SIG-M5 (cell line): ENCODE results near the gene ENHO.

Experiments used
- DNase-seq: peaks from one replicate; lab custom pipeline; 2025; lab: John Stamatoyannopoulos, UW

Gene ENHO

DNA sequence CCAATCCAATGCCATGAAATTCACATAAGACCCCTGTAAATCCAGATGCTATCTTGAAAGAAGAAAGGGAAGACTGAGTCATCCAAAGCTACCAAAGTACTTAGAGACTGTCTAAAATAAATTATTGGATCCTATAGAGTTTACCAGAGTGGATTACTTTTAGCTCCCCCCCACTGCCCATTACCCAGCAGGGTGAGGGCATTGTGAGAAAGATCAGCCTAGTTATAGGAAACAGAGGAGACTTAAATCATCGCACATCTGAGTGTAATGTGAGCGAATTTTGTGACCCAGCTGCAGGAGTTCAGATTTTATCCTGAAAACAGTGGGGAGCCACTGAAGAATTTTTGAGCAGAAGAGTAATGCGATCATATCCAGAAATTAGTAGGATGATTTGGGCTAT, 1.6 kb upstream of the ENHO start:
- DNase-seq = no peak

DNA sequence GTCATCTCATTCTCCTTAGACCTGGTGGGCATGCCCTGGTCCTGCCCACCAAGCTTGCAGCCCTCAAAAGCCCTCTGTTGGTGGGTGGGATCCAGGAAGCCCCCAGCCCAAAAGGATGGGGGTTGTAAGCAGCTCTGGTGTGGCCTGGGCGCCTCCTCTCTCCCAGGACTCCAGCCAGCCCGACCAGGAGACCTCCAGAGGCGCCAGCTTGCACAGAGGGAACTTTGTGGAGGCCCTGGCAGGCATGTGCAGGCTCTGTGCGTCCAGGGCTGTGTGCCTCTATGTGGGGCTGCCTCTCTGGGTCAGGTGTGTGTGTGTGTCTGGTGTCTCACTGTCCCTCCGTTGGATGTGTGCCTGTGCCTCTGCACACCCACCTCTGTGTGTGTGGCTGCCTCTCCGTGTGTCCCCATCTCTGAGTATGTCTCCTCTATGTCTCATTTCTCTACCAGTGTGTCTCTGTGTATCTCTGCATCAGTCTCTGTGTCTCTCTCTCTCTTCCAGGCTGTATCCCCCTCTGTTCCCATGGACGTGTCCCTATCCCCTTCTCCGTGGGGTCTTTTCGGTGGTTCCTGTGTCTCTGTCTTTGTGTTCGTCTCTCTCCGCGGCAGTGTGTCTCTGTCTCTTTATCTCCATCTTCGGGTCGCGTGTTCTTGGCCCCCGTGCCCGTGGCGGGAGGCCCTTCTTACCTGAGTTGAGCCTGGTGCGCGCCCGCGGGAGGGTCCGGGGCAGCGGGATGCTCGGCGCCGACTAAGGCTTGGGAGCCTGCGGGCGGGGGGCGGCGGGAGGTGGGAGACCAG, 501 bp downstream of the ENHO start:
- no peak for DNase-seq

DNA sequence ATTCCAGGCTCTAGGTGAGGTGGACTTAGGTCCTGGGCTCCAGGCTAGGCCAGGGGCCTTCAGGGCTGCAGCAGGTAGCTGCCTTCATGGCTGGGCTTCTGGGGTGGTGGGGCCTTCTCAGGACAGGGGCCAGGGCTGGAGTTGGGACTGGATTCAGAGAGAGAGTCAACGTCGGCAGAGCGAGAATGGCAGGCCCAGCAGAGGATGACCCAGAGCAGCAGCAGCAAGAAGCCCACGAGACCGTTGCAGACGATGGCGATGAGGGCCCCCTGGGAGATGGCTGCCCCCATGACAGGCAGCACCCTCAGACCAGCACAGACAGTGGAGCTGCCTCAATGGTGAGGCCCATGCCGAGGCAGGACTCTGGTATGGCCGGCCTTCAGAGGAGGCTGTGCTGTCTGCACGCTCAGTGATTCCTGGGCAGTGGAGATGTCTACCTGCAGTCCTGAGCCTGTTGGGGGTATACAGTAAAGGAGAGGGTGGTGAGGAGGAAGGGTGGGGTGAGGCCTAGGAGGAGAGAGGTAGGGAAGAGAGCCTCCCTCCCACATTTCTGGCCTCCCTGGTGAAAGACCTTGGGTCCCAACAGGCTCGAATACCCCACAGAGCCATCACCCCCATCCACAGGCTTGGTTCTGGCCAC, 1.3 kb downstream of the ENHO start:
- no peak for DNase-seq

GRCh38 chr9:34520505-34521385, 2.0 kb downstream of the ENHO start:
- no peak for DNase-seq

GRCh38 chr9:34520096-34520495, 2.7 kb downstream of the ENHO start:
- DNase-seq = no peak

GRCh38 chr9:34519321-34520020, 3.3 kb downstream of the ENHO start:
- no peak for DNase-seq

DNA sequence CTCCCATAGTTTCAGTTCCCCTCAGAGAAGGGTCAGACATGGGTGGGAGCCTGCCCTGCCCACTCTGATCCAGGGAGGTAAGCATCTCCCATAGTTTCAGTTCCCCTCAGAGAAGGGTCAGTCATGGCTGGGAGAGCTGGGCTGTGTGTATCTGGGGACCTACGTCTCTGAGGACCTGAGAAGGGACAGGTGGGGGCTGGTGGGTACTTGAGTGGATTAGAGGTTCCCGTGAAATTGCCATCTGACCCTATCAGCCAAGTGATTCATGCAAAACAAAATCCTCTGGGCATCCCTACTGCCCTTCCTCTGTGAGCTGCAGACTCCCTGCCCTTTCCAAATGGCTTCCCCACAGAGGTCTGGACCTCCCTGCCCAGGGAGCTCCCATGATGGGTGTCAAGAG, 3.9 kb downstream of the ENHO start:
- DNase-seq = no peak

DNA sequence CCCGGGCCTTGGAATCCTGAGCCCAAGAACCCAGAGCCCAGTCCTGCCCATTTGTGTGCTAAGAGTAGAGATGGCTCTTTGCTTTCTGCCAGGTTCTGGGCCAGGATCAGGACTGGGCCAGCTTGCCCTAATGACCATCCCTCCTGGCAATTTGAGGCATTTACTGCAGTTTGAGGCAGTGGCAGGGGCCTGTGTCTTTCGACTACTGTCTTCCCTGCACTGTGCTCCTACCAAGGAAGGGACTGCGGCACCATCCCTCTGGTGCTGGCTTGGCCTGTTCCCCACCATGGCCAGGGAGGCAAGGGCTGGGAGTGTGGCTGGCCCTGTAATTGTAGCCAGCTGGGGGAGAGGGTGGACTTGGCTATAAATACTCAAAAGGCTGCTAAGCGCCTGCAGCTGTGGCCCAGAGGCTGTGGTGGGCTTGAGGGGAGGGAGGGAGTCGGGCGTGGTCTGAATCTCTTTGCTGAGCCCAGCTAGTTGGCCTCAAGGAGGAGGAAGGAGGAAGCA, 4.6 kb downstream of the ENHO start:
- no peak for DNase-seq

DNA sequence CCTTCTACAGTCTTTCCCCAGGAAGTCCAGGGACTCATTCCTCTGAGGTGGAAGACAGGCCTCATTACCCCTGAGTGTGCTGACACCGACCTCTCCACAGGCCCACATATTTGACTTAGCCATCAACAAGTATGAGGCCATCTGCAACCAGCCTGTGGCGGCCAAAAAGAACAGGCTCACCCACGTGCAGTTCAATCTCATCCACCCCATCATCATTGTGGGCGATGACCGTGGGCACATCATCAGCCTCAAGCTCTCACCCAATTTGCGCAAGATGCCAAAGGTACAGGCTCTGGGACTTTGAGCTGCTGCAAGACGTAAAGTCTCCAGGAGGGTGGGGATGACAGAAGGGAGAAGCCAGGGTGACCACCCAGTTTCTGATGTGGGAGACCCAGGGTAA, 5.6 kb downstream of the ENHO start:
- DNase-seq = no peak

DNA sequence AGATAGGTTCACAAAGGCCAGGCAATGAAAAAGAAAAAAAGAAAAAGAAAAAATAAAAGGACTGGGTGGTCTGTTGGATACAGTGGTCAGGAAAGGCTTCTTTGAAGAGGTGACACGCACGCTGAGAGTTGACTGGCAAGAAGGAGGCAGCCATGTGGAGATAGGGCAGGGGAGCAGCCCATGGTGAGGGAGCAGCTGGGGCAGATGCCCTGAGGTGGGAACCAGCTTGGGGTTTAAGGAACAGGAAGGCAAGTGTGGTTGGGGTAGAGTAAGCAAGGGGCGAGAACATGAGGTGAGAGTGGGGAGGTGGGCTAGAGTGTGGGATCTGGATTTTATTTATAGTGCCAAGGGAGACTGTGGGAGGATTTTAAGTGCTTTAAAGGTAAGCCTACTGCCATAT, 6.8 kb downstream of the ENHO start:
- no peak for DNase-seq

GRCh38 chr9:34514816-34515215, 8.0 kb downstream of the ENHO start:
- no peak for DNase-seq

- DNase-seq = no peak
Observed at GRCh38 chr9:34514401-34514800, 8.4 kb downstream of the ENHO start.

DNA sequence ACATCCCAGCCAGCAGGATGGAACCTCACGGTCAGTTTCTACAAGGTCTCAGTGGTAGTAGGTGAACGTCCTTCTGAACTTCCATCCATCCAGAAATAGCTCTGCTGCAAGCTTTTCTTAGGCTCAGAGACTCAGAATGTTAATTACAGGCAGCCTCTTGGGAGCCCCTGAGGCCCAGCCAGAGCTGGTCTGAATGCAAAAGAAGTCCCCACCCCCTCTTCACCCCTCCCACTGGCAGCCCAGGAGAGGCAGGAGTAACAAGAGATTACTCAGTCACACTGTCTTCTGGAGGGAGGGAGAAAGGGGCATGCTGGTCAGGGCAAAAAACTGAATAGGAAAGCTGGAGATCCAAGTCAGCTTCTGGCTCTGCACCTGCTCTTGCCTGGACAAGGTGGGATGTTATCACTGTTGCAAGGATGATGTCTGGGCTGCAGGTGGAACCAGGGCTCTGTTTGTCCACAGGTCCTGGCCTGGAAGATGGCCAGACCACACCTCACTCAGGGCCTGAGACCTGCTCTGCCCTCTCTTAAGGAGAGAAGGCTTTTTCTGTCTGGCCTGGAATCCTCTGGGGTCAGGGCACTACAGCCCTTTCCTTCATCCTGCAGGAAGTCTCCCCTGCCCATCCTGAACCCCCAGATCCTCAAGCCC, 9.1 kb downstream of the ENHO start:
- no peak for DNase-seq

GRCh38 chr9:34512131-34513078, 10.4 kb downstream of the ENHO start:
- DNase-seq = no peak

- DNase-seq = no peak
Observed at GRCh38 chr9:34510497-34511468, 12.0 kb downstream of the ENHO start.

DNA sequence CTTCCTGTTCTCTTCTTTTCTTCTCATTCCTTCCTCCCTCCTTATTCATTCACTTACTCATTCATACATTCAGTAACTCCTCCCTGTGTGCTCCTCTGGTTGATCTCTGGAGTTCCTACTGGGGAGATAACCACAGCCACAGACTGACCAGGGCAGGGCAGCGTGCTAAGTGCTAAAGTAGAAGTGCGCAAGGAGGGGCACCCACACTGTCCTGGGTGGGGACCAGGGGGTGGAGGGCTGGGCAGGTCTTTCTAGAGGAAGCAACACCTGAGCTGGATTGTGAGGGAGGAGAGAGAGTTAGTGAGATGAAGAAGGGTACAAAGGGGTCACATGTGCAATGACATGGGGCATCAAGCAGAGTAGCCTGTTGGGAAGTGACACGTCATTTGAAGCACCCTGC, 13.8 kb downstream of the ENHO start:
- DNase-seq = no peak

DNA sequence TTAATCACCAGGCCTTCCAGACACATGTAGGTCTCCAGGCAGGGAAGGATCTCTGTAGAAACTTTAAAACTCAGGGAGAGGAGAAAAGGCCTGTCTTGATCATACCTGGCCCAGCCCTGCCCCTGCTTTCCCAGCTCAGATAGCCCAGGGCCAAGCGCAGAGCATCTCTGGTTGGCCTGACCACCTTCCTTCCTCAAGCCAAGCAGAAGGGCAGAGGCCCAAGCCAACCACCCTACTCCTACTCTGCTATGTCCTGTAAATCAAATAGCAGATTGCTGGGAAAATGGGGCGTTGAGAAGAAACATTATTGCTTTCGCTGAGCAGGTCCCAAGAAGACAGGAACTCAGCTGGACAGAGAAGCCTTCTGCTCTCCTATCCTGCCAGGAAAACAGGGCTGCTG, 14.3 kb downstream of the ENHO start:
- DNase-seq = no peak

- no peak for DNase-seq
Observed at GRCh38 chr9:34507966-34508365, 14.8 kb downstream of the ENHO start.

GRCh38 chr9:34507556-34507955, 15.2 kb downstream of the ENHO start:
- DNase-seq = no peak
